Raji (cell line): ENCODE data around the gene CDC34.

ENCODE experiments used
- POLR2A ChIP-seq: IDR thresholded peaks from 2 replicates; pipeline ENCODE4 v1.6.1; 2011; ENCODE audit warnings: low read depth, low read length, control low read depth; ENCODE audit not compliant: insufficient read depth

The CDC34 gene

GRCh38 chr19:580274-580835, 48.8 kb downstream of the CDC34 start:
- no peak for TF ChIP-seq POLR2A

DNA sequence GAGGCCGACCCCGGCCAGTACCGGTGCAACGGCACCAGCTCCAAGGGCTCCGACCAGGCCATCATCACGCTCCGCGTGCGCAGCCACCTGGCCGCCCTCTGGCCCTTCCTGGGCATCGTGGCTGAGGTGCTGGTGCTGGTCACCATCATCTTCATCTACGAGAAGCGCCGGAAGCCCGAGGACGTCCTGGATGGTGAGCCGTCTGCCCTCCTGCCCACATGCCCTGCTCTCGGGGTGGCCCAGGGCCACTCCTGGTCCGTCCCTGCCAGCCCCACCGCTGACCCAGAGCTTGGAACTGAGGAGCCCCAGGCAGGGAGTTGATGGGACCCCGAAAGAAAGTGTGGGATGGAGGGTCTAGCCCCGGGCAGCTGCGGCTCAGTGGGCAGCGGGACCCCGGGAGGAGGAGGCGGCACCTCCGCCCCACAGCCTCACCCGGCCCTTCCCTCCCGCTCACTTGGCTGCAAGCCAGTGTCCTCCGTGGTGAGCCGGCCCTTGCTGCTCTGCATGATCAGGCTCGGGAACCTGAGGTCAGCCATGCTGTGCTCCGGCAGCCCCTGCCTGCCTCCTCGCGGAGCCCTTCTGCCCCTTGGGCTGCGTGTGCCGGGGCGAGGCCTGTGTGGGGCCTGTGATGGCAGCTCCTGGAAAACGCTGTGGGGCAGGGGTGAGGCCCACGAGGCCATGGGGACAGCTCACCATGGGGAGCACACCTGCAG, 50.0 kb downstream of the CDC34 start:
- TF ChIP-seq POLR2A: no peak

GRCh38 chr19:582497-583197, 51.1 kb downstream of the CDC34 start:
- TF ChIP-seq POLR2A: no peak

GRCh38 chr19:583198-583967, 51.8 kb downstream of the CDC34 start:
- TF ChIP-seq POLR2A: no peak

- TF ChIP-seq POLR2A: no peak
Observed at GRCh38 chr19:583968-584239, 52.3 kb downstream of the CDC34 start.

DNA sequence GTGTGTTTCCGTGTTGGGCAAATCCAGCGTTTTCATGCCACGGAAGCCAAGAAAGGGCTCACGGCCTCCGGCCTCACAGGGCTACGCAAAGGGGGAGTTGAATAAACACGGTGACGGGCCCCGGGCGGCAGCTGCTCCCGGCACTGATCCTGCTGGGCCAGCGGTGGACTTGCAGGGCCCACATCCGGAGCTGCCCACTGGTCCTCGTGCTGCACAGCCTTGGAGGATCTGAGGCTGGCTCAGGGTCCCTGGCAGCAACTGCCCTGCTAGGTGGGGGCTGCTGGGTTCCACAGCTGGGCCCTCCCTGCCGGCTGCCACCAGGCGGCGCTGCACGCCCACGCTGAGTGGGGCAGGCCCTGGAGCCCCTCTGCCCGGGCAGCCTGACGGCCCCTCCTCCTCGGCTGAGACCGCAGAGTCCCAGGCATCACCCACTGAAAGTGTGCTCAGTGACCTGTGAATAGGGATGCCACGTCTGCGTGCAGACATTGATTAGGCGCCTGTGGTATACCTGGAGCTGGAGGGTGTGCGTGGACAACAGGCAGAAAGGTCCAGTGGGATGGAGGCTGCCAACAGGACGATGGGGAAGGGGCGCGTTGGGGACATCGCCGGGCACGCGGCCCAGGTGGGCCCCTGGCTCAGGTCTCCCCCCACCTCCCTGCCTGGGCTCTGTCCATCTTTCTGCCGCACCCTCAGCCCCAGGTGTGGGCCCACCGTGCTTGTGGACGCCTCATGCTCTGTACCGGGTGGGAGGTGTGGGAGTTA, 52.9 kb downstream of the CDC34 start:
- peak; percentile 17; the same call in 1 of the 2 replicates for TF ChIP-seq POLR2A

DNA sequence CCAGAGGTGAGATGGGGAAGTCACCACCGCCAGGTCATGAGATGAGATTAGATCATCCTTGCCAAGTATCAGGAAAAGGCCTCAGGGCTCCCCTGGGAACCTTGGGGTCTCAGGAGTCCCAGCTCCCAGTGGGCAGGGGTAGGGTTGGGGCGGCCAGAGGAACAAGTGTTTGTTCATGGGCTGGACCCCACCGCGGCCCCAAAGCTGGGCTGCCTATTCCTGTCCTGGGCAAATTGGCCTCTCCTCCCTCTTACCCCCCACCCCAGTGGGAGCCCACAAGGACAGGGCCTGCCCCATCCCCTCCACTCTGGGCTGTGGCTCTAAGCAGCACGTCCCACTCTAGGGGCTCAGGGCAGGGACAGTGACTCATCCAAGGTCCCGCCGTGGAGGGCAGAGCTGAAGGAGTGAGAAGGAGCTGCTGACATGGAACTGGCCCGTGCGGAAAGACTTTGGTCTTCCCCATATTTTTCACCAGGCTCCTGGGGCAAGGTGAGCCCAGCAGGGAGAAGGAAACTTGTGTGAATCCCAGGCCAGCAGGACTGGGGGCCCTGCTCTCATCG, 54.1 kb downstream of the CDC34 start:
- no peak for TF ChIP-seq POLR2A

- TF ChIP-seq POLR2A: no peak
Observed at GRCh38 chr19:588093-588740, 56.7 kb downstream of the CDC34 start.

DNA sequence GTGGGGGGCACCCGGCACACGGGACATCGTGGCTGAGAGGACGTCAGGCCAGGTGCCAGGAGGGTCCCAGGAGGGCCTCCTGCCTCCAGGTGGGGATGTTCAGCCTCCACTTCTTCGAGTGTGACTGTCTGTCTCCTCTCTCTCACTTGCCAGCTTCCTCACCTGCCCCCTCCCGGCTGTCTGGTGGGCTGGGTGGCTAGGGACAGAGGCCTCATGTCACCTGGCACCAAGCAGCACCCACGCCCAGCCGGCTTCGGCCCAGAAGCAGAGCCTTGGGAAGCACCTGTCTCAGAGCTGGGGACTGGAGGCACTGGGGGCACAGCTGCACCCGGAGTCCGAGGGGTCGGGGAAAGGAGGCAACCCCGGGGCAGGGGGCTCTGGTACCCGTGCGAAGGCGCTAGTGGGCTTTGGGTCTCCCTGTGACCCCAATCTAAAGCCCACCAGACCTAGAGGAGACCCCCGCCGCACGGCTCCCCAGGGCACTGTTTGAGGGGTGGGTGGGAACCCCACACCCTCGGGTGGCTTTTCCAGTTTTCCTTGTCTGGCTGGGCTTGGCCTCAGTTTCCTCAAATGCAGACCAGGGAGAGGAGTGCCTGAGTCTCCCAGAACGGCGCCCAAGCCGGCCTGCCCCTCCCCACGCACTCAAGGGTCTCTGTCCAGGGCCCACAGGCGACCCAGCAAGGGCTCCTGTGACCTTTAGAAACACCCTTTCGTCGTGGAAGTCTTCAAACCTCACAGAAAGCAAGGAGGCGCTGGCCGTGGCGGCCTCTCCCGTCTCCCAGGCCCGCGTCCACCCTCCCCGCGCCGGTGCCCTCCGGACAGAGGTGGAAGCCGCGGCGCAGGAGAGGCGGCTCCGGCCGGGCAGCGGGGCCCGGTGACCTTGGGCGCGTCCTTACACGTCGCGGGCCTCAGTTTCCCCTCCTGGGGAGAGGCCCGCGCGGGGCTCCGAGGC, 57.5 kb downstream of the CDC34 start:
- TF ChIP-seq POLR2A: no peak

DNA sequence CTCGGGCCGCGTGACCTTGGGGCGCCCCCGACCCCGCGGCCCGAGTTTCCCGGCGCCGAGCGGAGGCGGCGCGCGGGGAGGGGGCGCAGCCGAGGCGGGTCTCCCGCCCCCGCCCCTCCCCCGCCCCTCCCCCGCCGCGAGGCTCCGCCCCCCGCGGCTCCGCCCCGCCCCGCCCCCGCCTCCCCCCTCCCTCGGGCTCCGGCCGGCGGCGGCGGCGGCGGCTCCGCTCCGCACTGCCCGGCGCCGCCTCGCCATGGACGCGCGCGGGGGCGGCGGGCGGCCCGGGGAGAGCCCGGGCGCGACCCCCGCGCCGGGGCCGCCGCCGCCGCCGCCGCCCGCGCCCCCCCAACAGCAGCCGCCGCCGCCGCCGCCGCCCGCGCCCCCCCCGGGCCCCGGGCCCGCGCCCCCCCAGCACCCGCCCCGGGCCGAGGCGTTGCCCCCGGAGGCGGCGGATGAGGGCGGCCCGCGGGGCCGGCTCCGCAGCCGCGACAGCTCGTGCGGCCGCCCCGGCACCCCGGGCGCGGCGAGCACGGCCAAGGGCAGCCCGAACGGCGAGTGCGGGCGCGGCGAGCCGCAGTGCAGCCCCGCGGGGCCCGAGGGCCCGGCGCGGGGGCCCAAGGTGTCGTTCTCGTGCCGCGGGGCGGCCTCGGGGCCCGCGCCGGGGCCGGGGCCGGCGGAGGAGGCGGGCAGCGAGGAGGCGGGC, 58.3 kb downstream of the CDC34 start, which contains the start of gene HCN2:
Gene HCN2, plus strand, starts transcription at position 189 of the 703 bp plus-strand sequence. Its CDS starts 65 bp downstream, at position 254.
- TF ChIP-seq POLR2A: no peak

GRCh38 chr19:590396-590745, 58.8 kb downstream of the CDC34 start:
- TF ChIP-seq POLR2A: no peak

- TF ChIP-seq POLR2A: no peak
Observed at GRCh38 chr19:590750-591098, 59.2 kb downstream of the CDC34 start.
